SK-N-SH treated with all-trans-retinoic acid at 6 μM for 48 hours (cell line): ENCODE measurements around the gene HELZ.

Experiments
- PATZ1 ChIP-seq: fragments of 250-450 bp; sonication (Bioruptor Pico); IDR thresholded peaks from 2 replicates; pipeline ENCODE4 v1.8.0; 2020; ENCODE audit warnings: mild to moderate bottlenecking, moderate library complexity, borderline replicate concordance
- TSHZ2 ChIP-seq: fragments of 250-450 bp; sonication (Bioruptor Pico); IDR thresholded peaks from 2 replicates; pipeline ENCODE4 v1.5.0; 2020; ENCODE audit warnings: mild to moderate bottlenecking, moderate library complexity

- TF ChIP-seq TSHZ2 (CRISPR knock-in tag) (no peak), PATZ1 (no peak)
These were observed 181.9 kb downstream of the HELZ start for GRCh38 chr17:67063141-67063540.
